GM23248 (cell line): Measurements from ENCODE around the gene LARP6. TPM values are rescaled to one million over a fixed set of nuclear protein-coding genes. Genes with fewer than 3 reads are reported as not detected.

Experiments used
- DNase-seq: peaks from one replicate; pipeline ENCODE4 v3.0.0-alpha.2; 2015
- H2AFZ ChIP-seq: fragments of 200-600 bp; sonication (generic); 2 replicates; pipeline ENCODE4 v1.6.1; 2016; ENCODE audit warnings: antibody characterized with exemption
- H3F3A ChIP-seq: fragments of 200-600 bp; sonication (generic); 2 replicates; pipeline ENCODE4 v1.6.1; 2016; ENCODE audit warnings: mild to moderate bottlenecking, antibody characterized with exemption, mixed run types; ENCODE audit not compliant: insufficient read depth
- H3K27ac ChIP-seq: fragments of 200-600 bp; sonication (generic); 2 replicates; pipeline ENCODE4 v1.5.1; 2016; ENCODE audit warnings: mild to moderate bottlenecking
- H3K27me3 ChIP-seq: fragments of 200-600 bp; sonication (generic); replicated peaks from 2 replicates; pipeline ENCODE4 v1.6.1; 2016; ENCODE audit warnings: mild to moderate bottlenecking; ENCODE audit not compliant: insufficient read depth
- H3K36me3 ChIP-seq: fragments of 200-600 bp; sonication (generic); 2 replicates; pipeline ENCODE4 v1.6.1; 2016; ENCODE audit warnings: low read depth, mild to moderate bottlenecking
- H3K4me1 ChIP-seq: fragments of 200-600 bp; sonication (generic); 2 replicates; pipeline ENCODE4 v1.6.1; 2016; ENCODE audit warnings: mild to moderate bottlenecking; ENCODE audit not compliant: insufficient read depth
- H3K4me2 ChIP-seq: fragments of 200-600 bp; sonication (generic); one replicate; pipeline ENCODE4 v1.6.1; 2016; ENCODE audit warnings: mild to moderate bottlenecking; ENCODE audit not compliant: unreplicated experiment
- H3K4me3 ChIP-seq: fragments of 200-600 bp; sonication (generic); 2 replicates; pipeline ENCODE4 v1.5.1; 2016; ENCODE audit warnings: mild to moderate bottlenecking
- H3K79me2 ChIP-seq: fragments of 200-600 bp; sonication (generic); 2 replicates; pipeline ENCODE4 v1.6.1; 2016; ENCODE audit warnings: mild to moderate bottlenecking; ENCODE audit not compliant: insufficient read depth
- H3K9ac ChIP-seq: fragments of 200-600 bp; sonication (generic); 2 replicates; pipeline ENCODE4 v1.6.1; 2016; ENCODE audit warnings: mild to moderate bottlenecking
- H3K9me2 ChIP-seq: fragments of 200-600 bp; sonication (generic); 2 replicates; pipeline ENCODE4 v1.6.1; 2016; ENCODE audit warnings: mixed run types, mild to moderate bottlenecking, moderate library complexity; ENCODE audit not compliant: insufficient read depth
- H3K9me3 ChIP-seq: fragments of 200-600 bp; sonication (generic); one replicate; pipeline ENCODE4 v1.6.1; 2017; ENCODE audit warnings: low read depth
- H4K20me1 ChIP-seq: fragments of 200-600 bp; sonication (generic); 2 replicates; pipeline ENCODE4 v1.6.0; 2016; ENCODE audit not compliant: insufficient read depth
- EZH2 ChIP-seq: fragments of 200-600 bp; sonication (generic); IDR thresholded peaks from 2 replicates; pipeline ENCODE4 v1.6.1; 2018; ENCODE audit warnings: antibody characterized with exemption, mild to moderate bottlenecking; ENCODE audit not compliant: insufficient read depth, poor library complexity, severe bottlenecking
- EZH2phosphoT487 ChIP-seq: fragments of 200-600 bp; sonication (generic); IDR thresholded peaks from 2 replicates; pipeline ENCODE4 v1.6.1; 2018; ENCODE audit warnings: antibody characterized with exemption, moderate library complexity, mild to moderate bottlenecking, low read depth; ENCODE audit not compliant: insufficient read depth
- whole genome bisulfite sequencing, 2 experiments: methylation state at CpG; one replicate each; pipeline ENCODE4 v1.1.6; 2015 to 2017; ENCODE audit warnings: low lambda C conversion rate in 2 of 2, low coverage in 1 of 2; ENCODE audit errors: missing lambda C conversion rate in 2 of 2; 5-methylcytosine and 5-hydroxymethylcytosine counted together
- in situ Hi-C: fragments of 300-500 bp; cut with MboI; formaldehyde crosslinking; loops from 2 replicates; pipeline ENCODE4 v1.15.0; 2020
- polyA plus RNA-seq: library from polyadenylated mRNA; unstranded; fragments of >200 nt; fragmentation: Nextera tagmentation; extraction: Ambion mirVana; gene quantifications from 2 replicates; pipeline ENCODE4 v1.2.1, GENCODE V29; 2016
- total RNA-seq: library from RNA; depleted of rRNA; stranded (reverse); fragments of >200 nt; shearing (Covaris generic); gene quantifications from 2 replicates; pipeline ENCODE4 v1.2.3, GENCODE V29; 2014

The LARP6 gene
- total and polyA plus RNA-seq, 2 experiments from 2014 or later: 104 to 110 TPM

- Histone ChIP-seq H3K9me2 (no peaks in the 10 kb centered on the region), H3K27me3 (no peaks in the 10 kb centered on the region), H3K36me3 (no peaks in the 10 kb centered on the region), H3F3A (peaks cover 23% of the 10 kb centered on the region), H3K9ac (no peak overlapping the region), H3K4me1 (peaks cover 34% of the 10 kb centered on the region), H3K4me2 (no peak overlapping the region), H2AFZ (no peak overlapping the region), H3K79me2 (no peaks in the 10 kb centered on the region), H3K27ac (no peak overlapping the region), H3K4me3 (no peak overlapping the region), H3K9me3 (no peaks in the 10 kb centered on the region), H4K20me1 (no peaks in the 10 kb centered on the region)
- no peak for DNase-seq
- TF ChIP-seq EZH2 (no peak), EZH2phosphoT487 (no peak)
- 81% methylated on average over 3 of the region's 3 CpGs for WGBS, 2 experiments
- in situ Hi-C loops: no loop called here
Observed at GRCh38 chr15:70869346-70869745, 15.4 kb upstream of the LARP6 start.

GRCh38 chr15:70867911-70868467 is 14.0 kb upstream of the LARP6 start:
- Histone ChIP-seq H3K79me2 (no peaks in the 10 kb centered on the region), H3K9me2 (no peaks in the 10 kb centered on the region), H3K9ac (peak overlapping the region; percentile 23; the same call in 1 of the 2 replicates), H2AFZ (0 out of 2 replicates have a peak overlapping the region, but pooled peaks have one; percentile 40), H3K27ac (peak overlapping the region; percentile 52), H3K36me3 (no peaks in the 10 kb centered on the region), H3K4me1 (peaks cover 48% of the 10 kb centered on the region), H3F3A (peaks cover 34% of the 10 kb centered on the region), H3K4me3 (no peak overlapping the region), H3K4me2 (peak overlapping the region; percentile 55), H4K20me1 (no peaks in the 10 kb centered on the region), H3K27me3 (no peaks in the 10 kb centered on the region), H3K9me3 (no peaks in the 10 kb centered on the region)
- in situ Hi-C loops: no loop called here
- TF ChIP-seq EZH2phosphoT487: no peak
- no peak for TF ChIP-seq EZH2
- WGBS, 2 experiments: 51 to 52% methylated on average over 6 of the region's 6 CpGs
- DNase-seq: peak; percentile 47

- Histone ChIP-seq H3K27ac (peak overlapping the region; percentile 52; the same call in 1 of the 2 replicates), H3K4me1 (peaks cover 53% of the 10 kb centered on the region), H3K4me2 (no peak overlapping the region), H3K36me3 (no peaks in the 10 kb centered on the region), H3K9me3 (no peaks in the 10 kb centered on the region), H2AFZ (no peak overlapping the region), H3K4me3 (no peak overlapping the region), H3K9me2 (no peaks in the 10 kb centered on the region), H3F3A (peaks cover 40% of the 10 kb centered on the region), H3K9ac (no peak overlapping the region; the same call in 1 of the 2 replicates), H3K79me2 (no peaks in the 10 kb centered on the region), H4K20me1 (no peaks in the 10 kb centered on the region), H3K27me3 (no peaks in the 10 kb centered on the region)
- WGBS, 2 experiments: 86 to 94% methylated on average over 5 of the region's 5 CpGs
- no peak for DNase-seq
- in situ Hi-C loops: no loop called here
- TF ChIP-seq EZH2: no peak
Observed at GRCh38 chr15:70866982-70867641, 13.2 kb upstream of the LARP6 start.

DNA sequence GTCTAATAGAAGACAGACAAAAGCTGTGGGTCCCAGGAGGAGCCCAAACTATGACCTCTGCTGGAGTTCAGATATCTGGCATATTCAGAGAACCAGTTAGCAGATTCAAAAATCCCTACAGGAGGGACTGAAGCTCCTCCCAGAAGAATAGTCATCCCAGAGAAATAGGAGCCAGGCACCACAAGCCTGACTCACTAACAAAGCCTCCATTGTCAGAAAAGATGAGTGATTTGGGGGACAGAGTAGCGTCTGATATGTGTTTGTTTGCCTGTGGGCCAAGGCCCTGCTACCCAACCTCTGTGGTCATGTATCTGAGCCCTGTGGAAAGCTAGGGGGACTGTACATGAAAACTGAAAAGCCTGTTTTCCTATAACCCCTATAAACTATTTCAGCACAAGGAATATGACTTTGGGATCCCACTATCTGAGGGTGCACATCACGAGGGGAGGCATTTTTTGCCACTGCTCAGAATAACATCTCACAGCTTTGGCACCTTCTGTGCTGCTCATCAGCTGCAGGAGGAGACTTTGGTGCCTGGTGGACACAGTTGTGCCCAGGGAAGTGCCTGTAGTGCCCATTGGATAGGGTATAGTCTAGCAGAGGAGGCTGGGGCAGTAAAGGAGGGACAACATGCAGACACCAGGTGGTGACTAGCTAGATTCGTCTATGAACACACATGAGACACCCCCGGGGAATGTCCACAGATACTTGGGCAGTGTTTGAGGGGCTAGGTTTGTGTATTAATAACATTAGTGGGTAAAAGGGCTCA is 9.7 kb upstream of the LARP6 start:
- H3F3A ChIP-seq: peaks cover 33% of the 10 kb centered on the region
- H3K9me2 ChIP-seq: no peaks in the 10 kb centered on the region
- H3K9ac ChIP-seq: peak overlapping the region; percentile 54
- H3K79me2 ChIP-seq: no peaks in the 10 kb centered on the region
- H4K20me1 ChIP-seq: no peaks in the 10 kb centered on the region
- WGBS, 2 experiments: 4 to 9% methylated on average over 4 of the region's 4 CpGs
- H3K27ac ChIP-seq: peak overlapping the region; percentile 88
- H3K4me2 ChIP-seq: peak overlapping the region; percentile 46
- TF ChIP-seq EZH2phosphoT487: no peak
- no peak for TF ChIP-seq EZH2
- DNase-seq: peak; percentile 92
- peaks cover 37% of the 10 kb centered on the region for H3K4me1 ChIP-seq
- H2AFZ ChIP-seq: peak overlapping the region; percentile 30; the same call in 1 of the 2 replicates
- no peaks in the 10 kb centered on the region for H3K27me3 ChIP-seq
- H3K9me3 ChIP-seq: no peaks in the 10 kb centered on the region
- H3K4me3 ChIP-seq: peak overlapping the region; percentile 22; the same call in 1 of the 2 replicates
- no peaks in the 10 kb centered on the region for H3K36me3 ChIP-seq
- in situ Hi-C loops: no loop called here
